GM21619 (cell line): Measurements from ENCODE around the gene RHNO1.
"Not testable (repeated sequence)": the region's sequence is repeated elsewhere in the genome, so short reads cannot be mapped to it uniquely, and the experiment has no call there.

Experiments used
- ATAC-seq: cut with Tn5 transposase; IDR thresholded peaks from one replicate; pipeline ENCODE4 v1.9.1; 2021; ENCODE audit not compliant: unreplicated experiment

The RHNO1 gene

DNA sequence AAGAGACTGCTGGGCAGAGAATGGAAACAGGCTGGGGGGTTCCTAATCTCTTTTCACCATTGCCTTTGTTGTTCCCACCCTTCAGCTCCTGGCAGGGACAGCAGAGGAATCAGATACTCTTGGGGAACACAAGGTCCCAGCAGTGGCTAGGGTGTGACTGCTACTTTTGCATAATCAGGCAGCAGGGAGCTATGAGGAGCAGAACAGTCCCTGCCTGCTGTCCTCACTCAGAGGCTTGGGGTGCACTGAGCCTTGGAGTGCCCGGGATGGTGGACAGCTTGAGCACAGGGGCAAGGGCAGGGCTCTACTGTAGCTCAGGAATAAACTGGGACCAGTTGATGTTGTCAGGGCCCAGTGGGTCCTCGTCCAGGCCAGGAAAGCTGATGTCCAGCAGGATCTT lies 18.7 kb upstream of the RHNO1 start:
- ATAC-seq, result no peak

DNA sequence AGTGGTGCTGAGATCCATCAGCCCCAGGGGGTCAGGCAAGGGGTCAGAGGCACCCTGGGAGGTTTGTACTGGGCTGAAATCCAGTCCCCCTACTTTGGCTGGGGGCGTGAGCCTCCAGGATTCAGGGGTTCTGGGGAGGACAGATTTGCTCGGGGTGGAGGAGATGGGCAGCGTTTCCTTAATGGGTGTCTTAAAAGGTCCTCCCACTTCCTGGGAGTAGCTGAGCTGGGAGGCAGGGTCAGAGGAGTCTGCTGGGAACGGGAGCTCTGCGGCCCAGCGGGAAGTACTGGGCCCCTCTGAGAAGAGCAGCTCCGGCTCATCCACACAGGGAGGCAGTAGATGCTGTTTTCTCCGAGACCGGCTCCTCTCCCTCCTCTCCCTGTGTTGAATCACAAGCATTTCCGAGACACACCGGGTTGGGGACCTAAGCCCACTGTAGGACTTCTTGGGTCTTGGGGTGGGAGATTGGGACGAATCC lies 18.0 kb upstream of the RHNO1 start:
- ATAC-seq, result no peak

DNA sequence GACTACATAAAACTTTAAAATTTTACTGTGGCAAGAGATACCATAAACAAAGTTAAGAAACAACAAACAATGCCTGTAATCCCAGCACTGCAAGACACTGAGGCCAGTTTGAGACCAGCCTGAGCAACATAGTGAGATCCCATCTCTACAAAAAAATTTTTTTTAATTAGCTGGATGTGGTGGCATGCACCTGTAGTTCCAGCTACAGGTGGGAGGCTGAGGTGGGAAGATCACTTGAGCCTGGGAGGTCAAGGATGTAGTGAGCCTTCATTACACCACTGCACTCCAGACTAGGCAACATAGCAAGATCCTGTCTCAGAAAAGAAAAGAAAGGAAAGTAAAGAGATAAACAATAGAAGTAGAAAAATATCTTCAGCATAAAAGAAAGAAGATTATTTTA lies 16.9 kb upstream of the RHNO1 start:
- no peak for ATAC-seq

DNA sequence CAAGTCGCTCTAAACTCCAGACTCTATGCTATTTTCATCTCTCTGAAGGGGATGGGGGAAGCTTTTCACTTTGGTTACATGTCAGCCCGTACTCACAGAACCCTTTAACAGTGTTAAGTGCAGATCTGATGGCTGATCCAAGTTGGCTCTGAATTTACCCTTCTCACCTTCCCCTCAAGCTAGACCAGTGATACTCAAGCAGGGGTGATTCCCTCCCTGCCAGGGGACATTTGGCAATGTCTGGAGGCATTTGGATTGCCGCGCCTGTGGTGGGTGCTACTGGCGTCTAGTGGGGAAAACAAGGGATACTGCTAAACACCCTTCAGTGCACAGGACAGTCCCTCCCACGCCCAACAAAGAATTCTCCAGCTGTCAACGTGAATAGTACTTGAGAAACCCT lies 14.1 kb upstream of the RHNO1 start:
- no peak for ATAC-seq

DNA sequence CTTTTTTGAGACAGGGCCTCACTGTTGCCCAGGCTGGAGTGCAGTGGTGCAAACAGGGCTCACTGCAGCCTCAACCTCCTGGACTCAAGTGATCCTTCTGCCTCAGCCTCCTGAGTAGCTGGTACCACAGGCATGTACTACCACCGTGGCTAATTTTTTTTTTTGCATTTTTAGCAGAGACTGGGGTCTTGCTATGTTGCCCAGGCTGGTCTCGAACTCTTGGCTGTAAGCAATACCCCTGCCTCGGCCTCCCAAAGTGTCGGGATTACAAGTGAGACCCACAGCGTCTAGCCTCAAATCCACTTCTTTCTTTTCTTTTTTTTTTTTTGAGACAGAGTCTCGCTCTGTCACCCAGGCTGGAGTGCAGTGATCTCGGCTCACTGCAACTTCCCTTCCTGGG lies 13.6 kb upstream of the RHNO1 start:
- ATAC-seq, result not testable (repeated sequence)

DNA sequence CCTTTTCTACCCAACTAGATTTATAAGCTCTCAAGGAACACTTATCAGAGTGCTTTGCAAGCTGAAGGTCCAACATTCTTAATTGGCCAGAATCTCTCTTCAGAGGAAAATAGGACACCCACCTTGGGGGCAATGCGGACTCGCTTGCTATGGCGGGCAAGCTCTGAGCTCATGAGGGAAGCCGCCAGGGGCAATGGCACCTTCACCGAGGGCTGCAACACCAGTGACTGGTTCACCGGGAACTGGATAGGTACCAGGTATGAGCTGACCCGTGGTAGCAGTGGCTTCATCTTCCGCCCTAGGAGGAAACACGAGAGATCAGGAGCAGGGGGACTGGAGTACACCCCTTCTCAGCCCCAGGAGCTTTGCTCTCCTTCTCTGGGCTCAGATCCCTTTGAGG lies 12.8 kb upstream of the RHNO1 start:
- no peak for ATAC-seq

DNA sequence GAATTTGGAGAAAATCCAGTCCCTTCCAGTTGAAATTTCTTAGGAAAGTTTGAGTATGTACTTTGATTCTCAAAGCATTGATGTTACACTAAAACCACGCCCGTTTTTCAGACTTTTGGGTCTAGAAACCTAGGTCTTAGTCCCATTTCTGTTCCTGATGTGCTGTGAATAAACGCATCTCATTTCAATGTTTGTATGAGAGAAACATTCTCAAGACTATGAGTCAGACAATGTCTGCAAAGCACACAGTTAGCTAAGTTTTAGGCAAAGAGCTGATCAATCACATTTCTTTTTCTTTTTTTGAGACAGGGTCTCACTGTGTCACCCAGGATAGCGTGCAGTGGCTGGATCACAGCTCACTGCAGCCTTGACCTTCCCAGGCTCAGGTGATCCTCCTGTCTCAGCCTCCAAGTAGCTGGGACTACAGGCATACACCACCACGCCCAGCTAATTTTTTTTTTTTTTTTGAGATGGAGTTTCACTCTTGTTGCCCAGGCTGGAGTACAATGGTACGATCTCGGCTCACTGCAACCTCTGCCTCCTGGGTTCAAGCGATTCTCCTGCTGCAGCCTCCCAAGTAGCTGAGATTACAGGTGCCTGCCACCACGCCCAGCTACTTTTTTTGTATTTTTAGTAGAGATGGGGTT lies 7.9 kb upstream of the RHNO1 start:
- ATAC-seq, result not testable (repeated sequence)

DNA sequence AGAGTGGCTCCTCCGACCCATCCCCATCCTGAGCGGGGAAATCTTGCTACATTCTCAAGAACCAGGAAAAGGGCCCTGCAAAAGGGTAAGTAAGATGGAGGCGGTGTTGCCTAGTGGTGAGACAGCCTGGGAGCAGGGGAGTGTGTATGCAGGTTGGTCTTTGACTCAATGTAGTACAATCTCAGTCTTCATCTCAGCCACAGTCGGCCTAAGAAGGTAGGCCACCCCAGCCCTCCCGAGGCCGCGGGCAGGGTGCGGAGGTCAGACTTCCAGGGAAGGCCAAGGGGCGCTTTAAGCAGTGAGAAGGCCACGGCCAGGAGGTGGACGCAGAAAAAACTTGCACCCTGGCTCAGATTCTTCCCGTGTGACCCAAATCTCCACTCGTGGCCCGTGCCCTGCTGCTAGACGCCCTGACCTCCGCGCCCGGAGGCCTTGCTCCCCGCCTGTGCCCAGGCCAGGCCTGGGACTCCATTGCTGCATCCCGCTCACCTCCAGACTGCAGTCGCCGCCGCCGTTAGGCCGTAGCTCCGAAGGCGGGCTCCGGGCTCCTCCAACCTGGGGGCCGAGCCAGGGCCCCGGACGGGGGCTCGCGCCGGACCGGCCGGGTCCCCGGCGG lies 484 bp upstream of the RHNO1 start:
- ATAC-seq, result peak; percentile 39

DNA sequence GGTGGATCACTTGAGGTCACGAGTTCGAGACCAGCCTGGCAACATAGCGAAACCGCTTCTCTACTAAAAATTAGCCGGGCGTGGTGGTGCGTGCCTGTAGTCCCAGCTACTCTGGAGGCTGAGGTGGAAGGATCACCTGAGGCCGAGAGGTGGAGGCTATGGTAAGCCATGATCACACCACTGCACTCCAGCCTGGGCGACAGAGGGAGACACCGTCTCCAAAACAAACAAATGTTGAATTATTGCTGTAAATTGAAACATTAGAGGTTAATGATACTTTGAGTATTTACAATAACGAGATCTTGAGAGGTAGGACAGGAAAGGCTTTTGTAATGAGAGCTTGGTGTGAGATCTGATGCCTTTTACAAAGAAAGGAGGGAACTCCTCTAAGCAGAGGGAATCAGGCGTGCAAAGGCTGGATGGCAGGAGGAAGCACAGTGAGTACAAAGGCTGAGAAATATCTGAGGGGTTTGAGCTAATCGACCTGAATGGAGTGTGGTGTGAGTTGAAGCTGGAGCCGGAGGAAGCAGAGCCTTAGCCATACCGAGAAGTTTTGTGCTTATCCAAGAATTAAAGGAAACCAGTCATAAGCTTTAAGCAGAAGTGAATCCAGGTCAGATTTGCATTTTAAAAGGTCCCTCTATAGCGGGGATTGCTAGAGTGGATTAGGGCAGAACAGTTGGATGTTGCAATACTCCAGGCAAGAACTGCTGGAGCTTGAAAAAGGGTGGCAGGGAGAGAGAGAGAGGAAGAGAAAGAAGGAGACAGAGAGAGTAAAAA lies 1.1 kb downstream of the RHNO1 start:
- ATAC-seq, result no peak

DNA sequence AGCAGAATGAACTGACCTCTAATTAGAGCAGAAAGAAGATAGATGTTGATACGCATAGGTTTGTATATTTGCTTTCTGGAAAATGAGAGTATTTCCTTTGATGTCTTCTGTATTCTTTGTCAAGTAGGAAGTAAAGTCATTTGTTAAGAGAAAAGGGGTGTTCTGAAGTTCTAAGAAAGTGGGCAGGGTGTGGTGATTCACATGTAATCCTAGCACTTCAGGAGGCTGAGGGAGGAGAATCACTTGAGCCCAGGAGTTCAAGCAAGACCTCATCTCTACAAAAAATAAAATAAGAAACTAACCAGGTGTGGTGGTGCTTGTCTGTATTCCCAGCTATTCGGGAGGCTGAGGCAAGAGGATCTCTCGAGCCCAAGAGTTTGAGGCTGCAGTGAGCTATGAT lies 2.8 kb downstream of the RHNO1 start:
- no peak for ATAC-seq

DNA sequence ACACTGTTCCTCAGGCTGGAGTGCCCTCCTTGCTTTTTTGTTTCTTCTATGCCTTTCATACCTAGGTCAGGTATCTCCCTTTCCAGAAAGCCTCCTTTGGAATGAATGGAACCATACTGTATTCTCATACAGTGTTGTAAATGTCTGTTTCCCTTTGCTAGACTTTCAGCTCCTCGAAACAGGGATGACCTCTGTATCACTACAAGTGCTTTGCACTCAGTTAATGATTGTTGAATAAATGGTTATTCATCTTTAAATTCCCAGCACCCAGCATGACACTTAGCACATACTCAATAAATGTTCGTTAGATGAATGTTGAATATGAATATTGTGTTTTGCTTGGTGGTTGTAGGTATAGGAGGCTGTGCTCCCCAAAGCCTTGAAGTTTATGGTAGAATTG lies 7.8 kb downstream of the RHNO1 start:
- no peak for ATAC-seq

DNA sequence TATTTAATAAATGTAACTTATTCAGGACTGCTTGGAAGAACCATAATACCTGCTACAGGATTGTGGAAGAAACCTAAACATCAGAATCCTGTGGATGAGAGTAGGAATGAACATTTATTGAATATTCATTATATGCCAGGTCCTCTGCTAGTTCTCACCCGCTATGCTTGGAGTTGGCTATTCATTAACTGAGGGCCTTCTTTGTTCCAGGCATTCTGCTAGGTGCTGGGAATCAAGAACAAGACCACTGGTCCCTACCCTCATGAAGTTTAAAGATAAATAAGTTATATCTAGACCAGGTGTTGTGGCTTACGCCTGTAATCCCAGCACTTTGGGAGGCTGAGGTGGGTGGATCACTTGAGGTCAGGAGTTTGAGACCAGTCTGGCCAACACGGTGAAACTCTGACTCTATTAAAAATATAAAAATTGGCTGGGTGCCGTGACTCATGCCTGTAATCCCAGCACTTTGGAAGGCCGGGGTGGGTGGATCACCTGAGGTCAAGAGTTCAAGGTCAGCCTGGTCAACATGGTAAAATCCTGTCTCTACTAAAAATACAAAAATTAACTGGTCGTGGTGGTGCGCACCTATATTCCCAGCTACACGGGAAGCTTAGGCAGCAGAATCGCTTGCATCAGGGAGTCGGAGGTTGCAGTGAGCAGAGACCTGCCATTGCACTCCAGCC lies 9.9 kb downstream of the RHNO1 start:
- ATAC-seq, result no peak

DNA sequence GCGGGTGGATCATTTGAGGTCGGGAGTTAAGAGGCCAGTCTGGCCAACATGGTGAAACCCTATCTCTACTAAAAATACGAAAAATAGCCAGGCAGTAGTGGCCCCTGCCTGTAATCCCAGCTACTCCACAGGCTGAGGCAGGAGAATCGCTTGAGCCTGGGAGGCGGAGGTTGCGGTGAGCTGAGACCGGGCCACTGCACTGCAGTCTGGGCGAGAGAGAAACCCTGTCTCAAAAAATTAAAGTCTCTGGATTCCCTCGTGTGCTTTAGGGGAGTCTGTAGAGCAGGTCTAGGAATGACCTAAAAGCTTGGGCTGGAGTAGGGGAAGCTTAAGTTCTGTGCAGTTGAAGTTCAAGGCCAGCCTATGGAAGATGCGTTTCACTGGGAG lies 13.0 kb downstream of the RHNO1 start:
- no peak for ATAC-seq

DNA sequence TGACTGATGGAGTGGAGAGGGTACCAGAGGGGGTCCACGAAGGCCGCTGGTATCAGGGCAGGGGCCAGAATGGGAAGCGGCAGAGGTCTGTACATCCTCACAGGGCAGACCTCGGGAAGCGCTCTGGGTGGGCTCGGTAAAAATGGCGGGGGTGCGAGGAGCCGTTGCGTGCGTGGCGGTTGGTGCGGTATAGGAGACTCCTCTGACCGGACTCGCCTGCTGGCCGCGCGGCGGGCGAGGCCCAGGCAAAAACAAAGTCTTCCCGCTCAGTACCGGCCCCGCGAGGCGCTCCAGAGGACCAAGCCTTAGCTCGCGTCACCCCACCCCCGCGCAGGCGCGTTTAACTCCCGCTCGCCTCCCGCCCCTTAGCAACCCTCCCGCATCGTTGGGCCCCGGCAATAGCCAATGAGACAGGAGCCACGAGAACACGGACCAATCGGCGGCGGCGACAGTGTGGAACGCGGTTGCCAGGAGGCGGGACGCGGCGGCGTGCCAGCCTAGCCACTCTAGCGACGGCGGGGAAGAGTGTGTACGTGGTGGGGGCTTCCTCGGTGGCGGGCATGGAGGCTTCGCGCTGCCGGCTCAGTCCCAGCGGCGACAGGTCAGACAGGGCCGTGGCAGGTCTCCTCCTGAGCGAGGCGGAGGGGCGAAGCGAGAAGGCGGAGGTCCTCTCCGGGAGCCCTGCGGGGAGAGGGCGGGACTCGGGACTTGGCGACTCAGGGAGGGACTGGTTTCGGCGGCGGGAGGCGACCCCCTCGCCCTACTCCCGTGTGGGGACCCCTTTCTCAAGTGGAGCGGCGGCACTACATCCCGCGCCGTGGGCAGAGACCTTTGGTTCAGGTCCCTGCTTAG lies 13.6 kb downstream of the RHNO1 start, which contains the start of gene TULP3:
Gene TULP3 (plus strand): TSS at position 504 of the 852 bp plus-strand sequence. CDS start 57 bp downstream, at position 561.
- peak; percentile 98 for ATAC-seq

DNA sequence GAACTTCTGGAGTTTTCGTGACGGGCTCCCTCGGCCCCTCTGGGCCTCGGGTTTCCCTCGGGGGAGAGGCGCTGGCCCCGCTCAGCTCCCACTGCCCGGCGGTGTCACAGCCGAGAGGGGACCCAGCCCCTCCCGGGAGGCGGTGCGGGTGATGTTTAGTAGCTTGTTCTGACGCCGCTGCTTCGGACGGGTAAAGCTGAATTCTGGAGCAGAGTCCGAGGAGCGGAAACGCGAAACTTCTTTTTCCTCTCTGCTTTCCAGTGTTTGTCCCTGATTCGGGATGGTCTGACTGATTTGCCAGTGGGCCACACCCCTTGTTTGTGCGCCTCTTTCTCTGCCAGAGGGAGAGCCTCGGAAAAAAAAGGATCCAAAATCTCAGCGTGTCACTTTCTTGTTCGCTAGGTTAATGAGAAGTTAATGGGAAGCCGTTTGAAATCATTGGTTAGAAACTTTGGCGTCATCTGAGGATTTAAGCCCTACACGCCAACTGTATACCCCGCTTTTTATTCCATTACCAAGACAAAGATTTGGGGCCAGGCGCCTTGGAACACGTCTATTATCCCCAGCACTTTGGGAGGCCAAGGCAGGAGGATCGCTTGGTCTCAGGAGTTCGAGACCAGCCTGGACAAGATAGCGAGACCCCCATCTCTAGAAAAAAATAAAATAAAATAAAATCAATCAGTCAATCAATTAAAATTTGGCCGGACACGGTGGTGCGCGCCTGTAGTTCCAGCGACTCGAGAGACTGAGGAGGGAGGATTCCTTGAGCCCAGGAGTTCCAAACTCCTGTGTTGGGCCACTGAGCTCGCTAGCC lies 14.4 kb downstream of the RHNO1 start:
- peak; percentile 2 for ATAC-seq

DNA sequence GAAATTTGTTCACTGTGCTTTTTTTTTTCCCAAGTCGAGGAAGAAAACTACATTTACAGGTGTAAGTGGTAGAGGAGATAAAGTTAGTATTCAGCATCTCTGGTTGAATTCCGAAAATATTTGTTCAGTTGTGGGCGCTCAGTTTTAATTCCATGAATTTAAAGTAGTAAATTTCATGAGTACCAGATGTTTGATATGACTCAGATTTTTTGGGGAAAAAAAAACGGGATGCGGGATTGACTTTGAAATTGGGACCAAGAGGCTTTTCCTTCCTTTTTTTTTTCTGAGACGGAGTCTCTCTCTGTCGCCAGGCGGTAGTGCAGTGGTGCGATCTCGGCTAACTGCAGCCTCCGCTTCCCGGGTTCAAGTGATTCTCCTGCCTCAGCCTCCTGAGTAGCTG lies 15.2 kb downstream of the RHNO1 start:
- no peak for ATAC-seq

DNA sequence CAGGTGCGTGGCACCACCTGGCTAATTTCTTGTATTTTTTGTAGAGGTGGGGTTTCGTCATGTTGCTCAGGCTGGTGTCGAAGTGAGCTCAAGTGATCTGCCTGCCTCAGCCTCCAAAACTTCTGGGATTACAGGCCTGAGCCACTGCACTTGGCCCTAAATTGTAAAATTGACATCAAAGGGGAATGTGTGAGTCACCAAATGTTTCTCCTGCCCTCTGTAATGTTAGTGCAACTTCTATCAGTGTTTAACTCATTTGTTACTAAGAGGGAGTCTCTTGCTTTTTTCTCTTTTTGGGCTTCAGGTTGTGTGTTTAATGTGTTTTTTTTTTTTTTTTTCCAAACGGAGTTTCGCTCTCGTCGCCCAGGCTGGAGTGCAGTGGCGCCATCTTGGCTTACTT lies 16.0 kb downstream of the RHNO1 start:
- ATAC-seq, result no peak

DNA sequence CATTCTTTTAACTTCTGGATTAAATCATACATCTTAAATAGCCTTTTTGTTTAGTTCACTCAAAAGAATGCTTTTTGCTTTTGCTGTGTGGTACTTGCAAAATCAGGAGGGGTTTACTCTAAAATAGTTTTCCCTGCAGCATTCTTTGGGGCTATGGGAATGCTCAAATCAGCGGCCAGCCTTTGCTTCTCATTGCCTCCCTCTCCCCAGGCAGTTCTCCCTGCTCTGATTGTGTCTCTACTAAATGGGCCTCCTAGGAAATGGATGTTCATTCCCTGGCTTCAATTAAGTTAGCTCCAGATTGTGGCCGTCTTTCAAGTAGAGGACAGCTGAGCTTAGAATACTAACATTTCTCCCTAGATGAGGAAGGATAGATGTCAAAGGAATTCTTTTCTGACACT lies 18.0 kb downstream of the RHNO1 start:
- no peak for ATAC-seq

DNA sequence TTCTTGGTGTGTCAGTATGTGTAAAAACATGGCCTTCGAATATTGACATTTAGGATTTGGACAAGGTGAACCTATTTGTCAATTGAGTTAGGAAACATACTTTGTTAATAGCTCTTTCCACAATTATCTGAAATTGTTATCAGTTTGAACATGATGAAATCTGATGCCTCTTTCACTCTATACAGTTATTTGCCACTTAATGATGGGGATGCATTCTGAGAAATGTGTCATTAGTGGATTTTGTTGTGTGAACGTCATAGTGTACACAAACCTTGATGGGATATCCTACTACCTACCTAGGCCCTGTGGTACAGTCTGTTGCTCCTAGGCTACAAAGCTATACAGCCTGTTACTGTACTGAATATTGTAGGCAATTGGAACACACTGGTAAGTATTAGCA lies 18.5 kb downstream of the RHNO1 start:
- no peak for ATAC-seq

DNA sequence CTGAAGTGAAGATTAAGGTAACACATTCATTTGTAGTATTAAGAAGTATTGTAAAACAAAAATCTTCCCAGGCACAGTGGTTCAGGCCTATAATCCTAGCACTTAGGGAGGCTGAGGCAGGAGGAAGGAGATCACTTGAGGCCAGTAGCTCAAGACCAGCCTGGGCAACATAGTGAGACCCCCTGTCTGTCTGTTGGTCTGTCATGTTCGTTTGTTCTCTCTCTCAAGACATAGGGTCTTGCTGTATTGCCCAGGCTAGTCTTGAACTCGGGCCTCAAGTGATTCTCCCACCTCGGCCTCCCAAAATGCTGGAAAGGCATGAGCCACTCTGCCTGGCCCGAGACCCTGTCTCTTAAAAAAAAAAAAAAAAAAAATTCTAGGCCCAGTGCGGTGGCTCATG lies 20.4 kb downstream of the RHNO1 start:
- no peak for ATAC-seq
